Suprapubic skin (tissue), 4 donors: ENCODE measurements around the gene HEXD.

Experiments
- CTCF ChIP-seq, 2 donors: fragments of 200-600 bp in 1 of 2; fragments of 450-650 bp in 1 of 2; sonication (generic) in 1 of 2; IDR thresholded peaks; one replicate each; pipeline ENCODE4 v1.5.1; 2016 to 2019; ENCODE audit warnings: antibody characterized with exemption in 2 of 2, mild to moderate bottlenecking in 1 of 2, moderate library complexity in 1 of 2
- EP300 ChIP-seq: sonication (generic); formaldehyde crosslinking; IDR thresholded peaks from one replicate; pipeline ENCODE4 v1.6.1; 2017; ENCODE audit warnings: antibody characterized with exemption
- POLR2A ChIP-seq, 2 donors: fragments of 450-650 bp; IDR thresholded peaks; one replicate each; pipeline ENCODE4 v1.6.1; 2017; ENCODE audit warnings: antibody characterized with exemption in 2 of 2, mild to moderate bottlenecking in 2 of 2, moderate library complexity in 2 of 2
- POLR2AphosphoS5 ChIP-seq, 3 donors: sonication (generic); formaldehyde crosslinking; IDR thresholded peaks; one replicate each; pipeline ENCODE4 v1.6.1; 2017; ENCODE audit warnings: antibody characterized with exemption in 3 of 3

- no peak for TF ChIP-seq CTCF (IDR thresholded peaks at IDR 0.05)
- TF ChIP-seq EP300, result no peak
- no peak for TF ChIP-seq POLR2A (IDR thresholded peaks at IDR 0.05)
- TF ChIP-seq POLR2AphosphoS5 (IDR thresholded peaks at IDR 0.05), result no peak
These were observed 40.0 kb upstream of the HEXD start for GRCh38 chr17:82377924-82378740.
